Nephron (organoid): ENCODE measurements around the gene RFT1.
A peak's percentile ranks its signal among the peaks of the same experiment; 100 is the strongest.

Source experiments
- H3K27ac Mint-ChIP-seq, 3 experiments: 2 replicates each; pipeline ENCODE4 v1.8.0; 2020; ENCODE audit warnings: mixed read lengths in 3 of 3, mild to moderate bottlenecking in 2 of 3, moderate library complexity in 1 of 3
- H3K27me3 Mint-ChIP-seq: 2 replicates; pipeline ENCODE4 v1.8.0; 2021; ENCODE audit warnings: low read depth, mild to moderate bottlenecking, moderate library complexity, mixed read lengths
- H3K36me3 Mint-ChIP-seq: 2 replicates; pipeline ENCODE4 v1.8.0; 2020; ENCODE audit warnings: low read depth, mixed read lengths
- H3K4me1 Mint-ChIP-seq: 2 replicates; pipeline ENCODE4 v1.8.0; 2020; ENCODE audit warnings: mixed read lengths
- H3K4me3 Mint-ChIP-seq, 3 experiments: 2 replicates each; pipeline ENCODE4 v1.8.0; 2020; ENCODE audit warnings: mild to moderate bottlenecking in 3 of 3, mixed read lengths in 3 of 3, moderate library complexity in 2 of 3
- H3K9me3 Mint-ChIP-seq: 2 replicates; pipeline ENCODE4 v1.8.0; 2020; ENCODE audit warnings: mixed read lengths
- TF ChIP-seq, protein P1 (sequence below), 3 experiments: fragments of 200-600 bp; sonication (generic); IDR thresholded peaks; one replicate each; pipeline ENCODE4 v1.5.0; 2021; ENCODE audit warnings: antibody characterized with exemption in 3 of 3; ENCODE audit not compliant: unreplicated experiment in 3 of 3

RFT1 gene

DNA sequence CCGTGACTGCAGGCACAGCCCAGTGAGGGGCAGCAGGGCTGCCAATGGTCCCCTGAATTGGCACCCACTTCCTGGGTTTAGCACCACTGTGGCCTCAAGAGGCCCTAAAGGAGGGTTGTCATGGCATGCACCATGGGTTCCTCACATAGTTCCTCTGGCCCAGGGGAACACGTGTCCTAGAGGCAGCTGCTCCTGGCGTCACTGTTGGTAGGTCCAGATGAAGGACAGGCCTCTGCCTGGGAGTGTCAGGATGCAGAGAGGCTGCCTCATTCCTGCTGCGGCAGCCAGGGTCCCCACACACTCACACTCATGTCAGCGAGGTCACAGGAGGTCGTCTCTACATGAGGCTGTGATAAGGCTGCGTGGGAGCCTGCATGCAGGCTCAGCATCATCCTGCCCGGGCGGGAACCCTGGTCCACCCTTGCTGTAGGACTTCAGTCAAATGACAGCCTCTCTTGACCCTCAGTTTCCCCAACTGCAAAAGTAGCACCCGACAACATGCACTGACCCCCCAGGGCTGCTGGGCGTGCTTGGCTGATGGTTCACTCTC, 58.3 kb downstream of the RFT1 start:
- Mint-ChIP-seq H3K36me3 (no peaks in the 10 kb centered on the region), H3K4me1 (peaks cover 7% of the 10 kb centered on the region), H3K27ac (no peak overlapping the region), H3K4me3 (peak overlapping the region in 1 of 3 experiments; percentile 66), H3K27me3 (peaks cover 9% of the 10 kb centered on the region), H3K9me3 (no peaks in the 10 kb centered on the region)
- TF ChIP-seq, protein P1, sequence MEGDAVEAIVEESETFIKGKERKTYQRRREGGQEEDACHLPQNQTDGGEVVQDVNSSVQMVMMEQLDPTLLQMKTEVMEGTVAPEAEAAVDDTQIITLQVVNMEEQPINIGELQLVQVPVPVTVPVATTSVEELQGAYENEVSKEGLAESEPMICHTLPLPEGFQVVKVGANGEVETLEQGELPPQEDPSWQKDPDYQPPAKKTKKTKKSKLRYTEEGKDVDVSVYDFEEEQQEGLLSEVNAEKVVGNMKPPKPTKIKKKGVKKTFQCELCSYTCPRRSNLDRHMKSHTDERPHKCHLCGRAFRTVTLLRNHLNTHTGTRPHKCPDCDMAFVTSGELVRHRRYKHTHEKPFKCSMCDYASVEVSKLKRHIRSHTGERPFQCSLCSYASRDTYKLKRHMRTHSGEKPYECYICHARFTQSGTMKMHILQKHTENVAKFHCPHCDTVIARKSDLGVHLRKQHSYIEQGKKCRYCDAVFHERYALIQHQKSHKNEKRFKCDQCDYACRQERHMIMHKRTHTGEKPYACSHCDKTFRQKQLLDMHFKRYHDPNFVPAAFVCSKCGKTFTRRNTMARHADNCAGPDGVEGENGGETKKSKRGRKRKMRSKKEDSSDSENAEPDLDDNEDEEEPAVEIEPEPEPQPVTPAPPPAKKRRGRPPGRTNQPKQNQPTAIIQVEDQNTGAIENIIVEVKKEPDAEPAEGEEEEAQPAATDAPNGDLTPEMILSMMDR (IDR thresholded peaks at IDR 0.05; ENCODE audit: unreplicated experiment in 3 of 3), result no peak

DNA sequence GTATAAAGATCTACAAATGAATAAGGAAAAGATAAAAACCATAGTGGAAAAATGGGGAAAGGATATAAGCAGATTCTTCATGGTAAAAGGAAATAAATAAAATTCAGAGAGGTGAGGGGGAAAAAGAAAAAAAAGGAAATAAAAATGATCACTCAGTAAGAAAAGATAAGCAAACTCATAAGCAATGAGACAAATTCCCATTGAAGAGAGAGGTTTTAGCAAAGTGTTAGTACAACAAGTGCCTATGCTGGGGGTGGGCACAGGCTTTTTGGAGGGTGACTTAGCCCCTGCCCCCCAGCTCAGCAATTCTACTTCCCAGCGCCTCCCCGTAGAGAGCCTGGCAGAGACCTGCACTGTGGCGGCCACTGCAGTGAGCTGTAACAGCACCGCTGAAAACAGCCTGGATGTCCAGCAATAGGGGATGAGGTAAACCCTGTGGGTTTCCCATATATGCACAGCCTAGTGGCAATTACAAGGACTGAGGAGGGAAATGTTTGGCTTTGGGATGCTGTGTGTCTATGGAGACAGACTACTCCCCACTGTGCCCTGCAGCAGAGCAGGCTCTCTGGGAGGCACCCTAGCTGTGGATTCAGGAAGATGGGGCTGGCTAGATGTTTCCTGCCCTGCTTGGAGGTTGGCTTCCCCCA, 60.7 kb downstream of the RFT1 start:
- Mint-ChIP-seq H3K27me3 (peaks cover 23% of the 10 kb centered on the region), H3K9me3 (no peaks in the 10 kb centered on the region), H3K4me1 (peaks cover 7% of the 10 kb centered on the region), H3K36me3 (no peaks in the 10 kb centered on the region), H3K4me3 (no peak overlapping the region), H3K27ac (no peak overlapping the region)
- TF ChIP-seq, protein P1 (IDR thresholded peaks at IDR 0.05; ENCODE audit: unreplicated experiment in 3 of 3), result no peak

DNA sequence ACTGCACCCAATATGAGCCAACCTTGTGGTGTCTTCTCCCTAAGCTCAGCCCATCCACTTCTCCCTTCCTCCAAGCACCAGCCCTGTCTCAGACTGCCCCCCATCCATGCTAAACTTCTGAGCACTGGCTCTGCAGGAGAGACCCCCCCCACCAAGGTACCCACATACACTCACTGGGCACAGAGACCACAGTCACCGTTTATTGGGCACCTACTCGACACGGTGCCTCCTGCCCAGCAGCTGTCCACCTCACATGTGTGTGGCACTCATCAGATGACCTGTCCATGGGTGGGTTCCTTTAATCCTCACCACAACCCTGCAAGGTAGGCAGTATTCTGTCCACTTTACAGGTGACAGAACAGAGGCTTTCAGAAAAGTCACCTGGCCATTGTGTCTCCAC, 62.1 kb downstream of the RFT1 start:
- TF ChIP-seq, protein P1 (IDR thresholded peaks at IDR 0.05; ENCODE audit: unreplicated experiment in 3 of 3), result no peak
- H3K27ac Mint-ChIP-seq, result no peak overlapping the region
- H3K36me3 Mint-ChIP-seq, result no peaks in the 10 kb centered on the region
- H3K4me1 Mint-ChIP-seq, result peaks cover 7% of the 10 kb centered on the region
- no peaks in the 10 kb centered on the region for H3K9me3 Mint-ChIP-seq
- no peak overlapping the region for H3K4me3 Mint-ChIP-seq
- H3K27me3 Mint-ChIP-seq, result peaks cover 32% of the 10 kb centered on the region

DNA sequence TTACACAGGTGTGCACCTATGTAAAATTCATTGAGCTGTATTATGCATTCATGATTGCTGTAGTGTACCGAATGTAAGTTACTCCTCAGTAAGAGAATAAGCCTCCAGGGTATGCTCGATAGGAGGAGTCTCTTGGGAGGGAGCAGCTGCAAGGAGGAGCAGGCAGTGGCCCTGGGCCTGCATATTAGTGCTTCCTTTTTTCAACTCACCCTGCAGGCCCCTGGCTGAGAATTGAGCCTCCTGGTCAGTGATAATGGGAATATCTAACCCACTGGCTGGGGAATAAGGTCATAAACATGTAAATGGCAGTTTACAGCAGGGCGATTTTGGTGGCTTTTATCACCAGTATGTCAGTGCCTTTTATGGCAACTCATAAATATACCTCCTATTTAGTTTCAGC, 62.7 kb downstream of the RFT1 start:
- no peaks in the 10 kb centered on the region for H3K36me3 Mint-ChIP-seq
- TF ChIP-seq, protein P1 (IDR thresholded peaks at IDR 0.05; ENCODE audit: unreplicated experiment in 3 of 3), result no peak
- no peaks in the 10 kb centered on the region for H3K9me3 Mint-ChIP-seq
- H3K4me3 Mint-ChIP-seq, result no peak overlapping the region
- peaks cover 35% of the 10 kb centered on the region for H3K27me3 Mint-ChIP-seq
- H3K27ac Mint-ChIP-seq, result no peak overlapping the region
- H3K4me1 Mint-ChIP-seq, result peaks cover 3% of the 10 kb centered on the region

DNA sequence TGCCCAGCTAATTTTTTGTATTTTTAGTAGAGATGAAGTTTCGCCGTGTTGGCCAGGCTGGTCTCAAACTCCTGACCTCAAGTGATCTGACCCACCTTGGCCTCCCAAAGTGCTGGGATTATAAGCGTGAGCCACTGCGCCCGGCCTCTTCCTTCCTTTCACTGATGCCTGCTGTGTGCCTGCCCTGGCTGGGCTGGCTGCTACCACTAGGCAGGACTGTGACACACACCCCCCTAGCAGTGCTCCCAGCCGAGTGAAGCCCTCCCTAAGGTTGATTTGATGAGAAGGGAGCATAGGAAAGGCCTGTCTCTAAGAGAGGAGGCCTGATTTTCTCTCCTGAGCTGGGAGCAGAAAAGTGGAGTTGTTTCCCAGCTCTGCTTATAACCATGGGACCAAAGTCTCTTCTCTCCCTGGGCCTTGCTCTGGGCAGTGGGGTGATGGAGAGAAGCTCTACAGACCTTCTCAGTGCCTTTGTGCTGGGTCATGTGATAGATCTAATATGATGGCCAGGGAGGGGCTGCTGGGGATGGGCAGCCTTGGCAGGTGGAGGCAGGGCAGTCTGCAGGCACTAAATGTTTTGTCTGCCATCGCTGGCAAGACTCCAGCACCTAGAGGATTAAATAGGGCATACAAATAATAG, 64.3 kb downstream of the RFT1 start:
- TF ChIP-seq, protein P1 (IDR thresholded peaks at IDR 0.05; ENCODE audit: unreplicated experiment in 3 of 3), result no peak
- Mint-ChIP-seq H3K4me3 (no peak overlapping the region), H3K4me1 (no peaks in the 10 kb centered on the region), H3K36me3 (no peaks in the 10 kb centered on the region), H3K27ac (no peak overlapping the region), H3K9me3 (no peaks in the 10 kb centered on the region), H3K27me3 (peaks cover 41% of the 10 kb centered on the region)
